ENCODE measurements around the gene PLEKHG7. TPM values are rescaled to one million over a fixed set of nuclear protein-coding genes. Genes with fewer than 3 reads are reported as not detected.

PLEKHG7 gene
- total and polyA plus RNA-seq, 10 of the 15 experiments (the other 5 are each of a cell fraction or from before 2014, with no cell fraction given): 0.16 to 1.3 (median 0.65) TPM; not detected in 1

GRCh38 chr12:92745856-92746550, 43.2 kb downstream of the PLEKHG7 start (continued):
- no peak for TF ChIP-seq EGR1 (IDR thresholded peaks at IDR 0.05; ENCODE audit: borderline replicate concordance in 1 of 2, low read depth in 2 of 2, low read length in 2 of 2)
- no peak for TF ChIP-seq SIN3A (IDR thresholded peaks at IDR 0.05; ENCODE audit: low read depth, low read length)
- TF ChIP-seq NFXL1 (IDR thresholded peaks at IDR 0.05; ENCODE audit: borderline replicate concordance): no peak

DNA sequence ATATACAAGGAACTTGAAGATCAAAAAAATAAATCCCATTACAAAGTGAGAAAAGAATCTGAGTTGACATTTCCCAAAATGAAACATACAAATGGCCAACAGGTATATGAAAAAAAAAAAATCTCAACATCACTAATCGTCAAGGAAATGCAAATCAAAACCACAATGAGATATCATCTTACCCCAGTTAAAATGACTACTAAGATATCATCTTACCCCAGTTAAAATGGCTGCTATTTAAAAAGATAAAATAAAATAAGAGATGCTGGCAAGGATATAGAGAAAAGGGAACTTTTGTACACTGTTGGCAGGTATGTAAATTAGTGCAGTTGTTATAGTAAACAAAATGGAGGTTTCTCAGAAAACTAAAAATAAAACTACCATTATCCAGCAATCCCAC, 44.4 kb downstream of the PLEKHG7 start:
- ChIA-PET POLR2A (no interaction called here), CTCF (no interaction called here), SMC1A (ENCODE audit: uncharacterized antibody, unreplicated experiment) (no interaction called here), RAD21 (ENCODE audit: unreplicated experiment) (no interaction called here)
- Histone ChIP-seq H3K36me3 (ENCODE audit: control insufficient read depth in 2 of 2, insufficient read depth in 2 of 2, low read length in 1 of 2) (no peaks in the 10 kb centered on the region), H3K27ac (ENCODE audit: control insufficient read depth, insufficient read depth) (no peak overlapping the region), H3K9me3 (replicated peaks; ENCODE audit: control insufficient read depth, insufficient read depth, low read length) (no peaks in the 10 kb centered on the region; the same call in 2 of the 3 replicates), H3K4me2 (ENCODE audit: control insufficient read depth, insufficient read depth) (no peak overlapping the region), H3K4me3 (no peak overlapping the region), H3K79me2 (ENCODE audit: control insufficient read depth, insufficient read depth, low read length) (no peaks in the 10 kb centered on the region), H2AFZ (ENCODE audit: control insufficient read depth, low read depth, low read length) (no peak overlapping the region), H3K9ac (ENCODE audit: control insufficient read depth, insufficient read depth, low read length) (no peak overlapping the region), H4K20me1 (ENCODE audit: control insufficient read depth, insufficient read depth) (no peaks in the 10 kb centered on the region), H3K27me3 (replicated peaks in 1 of 2; ENCODE audit: control insufficient read depth in 2 of 2, insufficient read depth in 2 of 2, low read length in 1 of 2) (no peaks in the 10 kb centered on the region), H3K4me1 (ENCODE audit: control insufficient read depth, insufficient read depth, low read length) (no peaks in the 10 kb centered on the region)
- BruUV-seq (replicated peaks): no TSS peak
- DNase-seq (ENCODE audit: low read depth, low spot score) (no peak), FAIRE-seq (no peak), ATAC-seq (no peak)
- TF ChIP-seq JUND (IDR thresholded peaks at IDR 0.05; ENCODE audit: low read depth, low read length) (no peak), WRNIP1 (IDR thresholded peaks at IDR 0.05; ENCODE audit: borderline replicate concordance, low read depth, low read length) (no peak), BCL3 (IDR thresholded peaks at IDR 0.05; ENCODE audit: borderline replicate concordance, insufficient read depth, low read depth, low read length, poor library complexity, severe bottlenecking) (no peak), RELA (IDR thresholded peaks at IDR 0.05; ENCODE audit: borderline replicate concordance, partially characterized antibody) (no peak), SMAD1 (IDR thresholded peaks at IDR 0.05; ENCODE audit: low read depth, partially characterized antibody) (no peak), ZZZ3 (IDR thresholded peaks at IDR 0.05; ENCODE audit: control insufficient read depth, insufficient read length, low read depth) (no peak), GATAD2B (conservative IDR thresholded peaks at IDR 0.05; ENCODE audit: low read depth) (no peak), CEBPB (IDR thresholded peaks at IDR 0.05; ENCODE audit: borderline replicate concordance in 1 of 2, low read depth in 2 of 2, low read length in 2 of 2) (no peak), MEF2B (IDR thresholded peaks at IDR 0.05; ENCODE audit: partially characterized antibody, poor library complexity, severe bottlenecking) (no peak), RFX5 (IDR thresholded peaks at IDR 0.05; ENCODE audit: low read depth, low read length) (no peak), ZBTB40 (IDR thresholded peaks at IDR 0.05; ENCODE audit: borderline replicate concordance) (no peak)
- in situ Hi-C loops (cut with MboI): no loop called here
- 0% methylated on average over 1 of the region's 1 CpG for WGBS (ENCODE audit: insufficient coverage, insufficient replicate concordance, low lambda C conversion rate, missing lambda C conversion rate)
- intact Hi-C loops (cut with micrococcal nuclease; ENCODE audit: unreplicated experiment): no loop called here
